Fibroblast of mammary gland (primary cell): ENCODE results near the gene SMNDC1.
"Not testable (repeated sequence)": the region's sequence is repeated elsewhere in the genome, so short reads cannot be mapped to it uniquely, and the experiment has no call there.

ENCODE experiments used
- DNase-seq: peaks from one replicate; pipeline ENCODE4 v3.0.0-alpha.2; 2010; ENCODE audit warnings: low read depth
- H3K4me3 ChIP-seq: 2 replicates; pipeline ENCODE4 v1.5.1; 2011; ENCODE audit warnings: low read depth, mild to moderate bottlenecking, low read length, moderate library complexity; ENCODE audit not compliant: control insufficient read depth
- CTCF ChIP-seq: conservative IDR thresholded peaks from 2 replicates; pipeline ENCODE4 v1.5.1; 2011; ENCODE audit warnings: low read depth, low read length, inconsistent platforms; ENCODE audit not compliant: control insufficient read depth, insufficient read depth

SMNDC1 gene

DNA sequence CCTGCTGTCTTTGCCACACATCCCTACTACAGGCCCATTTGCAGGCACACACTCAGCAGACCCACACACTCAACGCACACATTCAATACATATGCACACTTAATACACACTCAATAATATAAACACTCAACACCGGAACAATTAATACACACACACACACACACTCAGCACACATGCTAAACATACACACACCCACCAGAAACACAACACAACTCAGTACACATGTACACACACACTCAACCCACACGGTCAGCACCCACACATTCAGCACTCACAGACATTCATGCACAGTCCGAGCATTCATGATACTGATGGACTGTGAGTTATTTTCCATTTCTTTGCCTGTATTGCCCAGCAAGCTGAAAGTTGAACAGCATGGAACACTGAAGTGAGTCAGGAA, 35.4 kb upstream of the SMNDC1 start:
- TF ChIP-seq CTCF = no peak
- no peak overlapping the region for H3K4me3 ChIP-seq
- no peak for DNase-seq

DNA sequence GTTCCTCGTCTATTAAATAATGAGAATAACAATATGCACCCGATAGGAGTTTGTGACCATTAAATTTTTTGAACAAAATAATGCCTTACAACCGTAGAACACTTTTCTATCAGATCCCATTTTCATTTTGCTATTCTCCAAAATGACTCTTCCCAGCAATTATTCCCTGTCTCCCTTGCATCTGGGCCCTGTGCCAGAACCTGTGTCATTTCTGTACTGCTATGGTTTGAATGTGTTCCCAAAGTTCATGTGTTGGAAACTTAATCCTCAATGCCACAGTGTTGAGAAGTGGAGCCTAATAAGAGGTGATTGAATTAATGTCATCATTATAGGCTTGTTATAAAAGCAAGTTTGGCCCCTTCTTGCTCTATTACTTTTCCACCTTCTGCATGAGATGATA, 33.2 kb upstream of the SMNDC1 start:
- TF ChIP-seq CTCF = no peak
- peak; percentile 86 for DNase-seq
- H3K4me3 ChIP-seq = no peak overlapping the region

DNA sequence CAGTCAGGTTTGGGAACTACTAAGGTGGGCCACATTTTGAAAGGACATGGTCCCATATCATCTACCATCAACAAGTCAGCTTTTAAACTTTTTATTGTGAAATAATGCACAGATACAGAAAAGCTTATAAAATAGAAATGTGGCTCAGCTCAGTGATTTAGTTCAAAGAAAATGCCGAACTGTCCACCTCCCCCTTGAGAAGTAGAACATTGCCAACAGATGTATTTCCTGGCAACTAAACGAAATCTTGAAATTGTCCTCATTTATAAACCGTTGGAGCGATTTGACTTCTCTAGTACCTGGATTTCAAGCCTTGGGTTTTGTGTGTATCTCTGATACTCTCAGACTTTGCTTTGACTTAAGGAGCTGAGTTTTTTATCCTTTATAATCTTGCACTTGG, 32.7 kb upstream of the SMNDC1 start:
- peak; percentile 61 for DNase-seq
- H3K4me3 ChIP-seq = no peak overlapping the region
- no peak for TF ChIP-seq CTCF

DNA sequence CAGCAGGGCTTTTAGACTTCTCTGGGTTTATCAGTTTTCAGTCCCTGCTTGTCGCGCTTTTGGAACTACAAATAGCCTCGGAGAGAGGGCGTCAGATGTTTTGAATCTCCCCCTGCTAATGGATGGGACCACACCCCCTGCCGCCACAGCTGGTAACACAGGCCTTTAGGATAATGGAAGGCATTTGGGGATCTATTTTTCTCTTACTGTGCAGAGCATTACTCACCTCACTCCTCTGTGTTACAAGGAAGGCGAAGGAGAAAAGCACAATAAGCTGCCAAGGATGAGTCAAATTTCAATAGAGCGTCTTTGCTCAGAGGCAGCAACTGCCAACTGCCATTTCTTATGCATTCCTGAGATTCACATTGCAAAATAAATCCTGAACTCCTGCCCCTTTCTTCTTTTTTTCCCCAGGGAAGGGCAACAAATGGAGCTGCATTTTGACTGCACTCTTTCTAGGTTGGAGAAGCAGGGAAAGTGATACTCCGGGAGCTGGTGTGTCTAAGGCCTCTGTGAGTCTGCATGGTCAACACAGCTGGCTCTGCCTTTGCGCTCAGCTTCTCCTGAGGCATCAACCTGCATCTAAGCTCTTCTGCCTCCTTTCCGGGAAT, 31.5 kb upstream of the SMNDC1 start:
- peak; percentile 99 for DNase-seq
- H3K4me3 ChIP-seq = no peak overlapping the region
- peak; percentile 33 for TF ChIP-seq CTCF

- no peak for DNase-seq
- TF ChIP-seq CTCF = no peak
- no peak overlapping the region for H3K4me3 ChIP-seq
Observed at GRCh38 chr10:110335314-110336064, 30.8 kb upstream of the SMNDC1 start.

GRCh38 chr10:110334061-110334656, 29.4 kb upstream of the SMNDC1 start:
- no peak for DNase-seq
- no peak overlapping the region for H3K4me3 ChIP-seq
- TF ChIP-seq CTCF = no peak

DNA sequence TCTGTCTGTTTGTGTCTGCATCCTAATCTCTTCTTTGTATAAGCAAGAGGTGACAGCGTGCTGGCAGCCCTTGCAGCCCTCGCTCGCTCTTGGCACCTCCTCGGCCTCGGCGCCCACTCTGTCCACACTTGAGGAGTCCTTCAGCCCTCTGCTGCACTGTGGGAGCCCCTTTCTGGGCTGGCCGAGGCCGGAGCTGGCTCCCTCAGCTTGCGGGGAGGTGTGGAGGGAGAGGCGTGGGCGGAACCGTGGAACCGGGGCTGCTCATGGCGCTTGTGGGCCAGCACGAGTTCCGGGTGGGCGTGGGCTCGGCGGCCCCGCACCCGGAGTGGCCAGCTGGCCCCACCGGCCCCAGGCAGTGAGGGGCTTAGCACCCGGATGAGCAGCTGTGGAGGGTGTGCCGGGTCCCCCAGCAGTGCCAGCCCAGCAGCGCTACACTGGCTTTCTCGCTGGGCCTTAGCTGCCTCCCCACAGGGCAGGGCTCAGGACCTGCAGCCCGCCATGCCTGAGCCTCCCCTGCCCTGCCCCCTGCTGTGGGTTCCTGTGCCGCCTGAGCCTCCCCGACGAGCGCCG, 26.6 kb upstream of the SMNDC1 start:
- not testable (repeated sequence) for DNase-seq

More for the DNA sequence above, 26.6 kb upstream of the SMNDC1 start:
- not testable (repeated sequence) for H3K4me3 ChIP-seq
